Stimulated activated CD8-positive, alpha-beta memory T cell treated with anti-CD3 and anti-CD28 coated beads, Interleukin-15, amount 100 ng/mL, for 4 hours (primary cell): ENCODE measurements around the gene TMPRSS11E.
"Not testable (repeated sequence)": the region's sequence is repeated elsewhere in the genome, so short reads cannot be mapped to it uniquely, and the experiment has no call there.

Experiments
- DNase-seq, 2 donors: peaks; one replicate each; pipeline ENCODE4 v3.0.0-alpha.2; 2020; ENCODE audit warnings: low read depth in 2 of 2

TMPRSS11E gene

GRCh38 chr4:68462691-68463090 lies 15.4 kb downstream of the TMPRSS11E start:
- DNase-seq: no peak

DNA sequence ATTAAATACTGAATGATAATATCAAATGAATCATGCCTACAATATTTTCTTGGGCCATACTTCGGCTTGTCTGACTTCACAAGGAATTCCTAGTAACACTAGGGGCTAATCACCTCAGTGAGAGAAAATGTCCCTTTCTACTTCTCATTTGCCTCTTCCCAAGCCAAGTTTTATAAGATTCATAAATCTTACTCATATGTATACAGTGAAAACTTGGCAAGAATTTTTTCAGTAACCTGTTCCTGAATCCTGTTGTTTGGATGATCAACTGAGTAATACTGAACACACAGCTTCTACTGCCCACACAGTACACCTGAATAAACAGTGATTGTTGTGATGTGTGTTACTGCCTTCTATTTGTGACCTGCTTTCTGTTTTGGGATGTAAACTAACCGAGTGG lies 16.5 kb downstream of the TMPRSS11E start:
- no peak for DNase-seq

DNA sequence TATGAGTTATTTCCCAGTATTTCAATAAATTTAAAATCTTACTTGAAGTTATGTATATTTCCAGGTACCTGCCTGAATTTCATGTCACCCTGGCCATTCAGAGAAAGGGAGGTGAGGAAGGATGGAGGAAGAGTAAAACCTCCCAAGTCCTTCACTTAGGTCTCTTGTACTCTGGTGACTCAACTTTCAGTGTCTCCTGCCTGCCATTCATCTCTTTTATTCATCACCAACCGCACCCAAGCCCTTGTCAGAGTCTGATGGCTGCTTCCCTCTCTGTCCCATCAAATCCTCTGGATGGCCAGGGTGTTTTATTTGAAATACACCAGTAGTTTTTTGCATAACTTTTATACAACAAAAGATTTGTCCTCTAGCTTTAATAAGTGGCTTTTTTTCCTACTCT lies 17.8 kb downstream of the TMPRSS11E start:
- DNase-seq: no peak

DNA sequence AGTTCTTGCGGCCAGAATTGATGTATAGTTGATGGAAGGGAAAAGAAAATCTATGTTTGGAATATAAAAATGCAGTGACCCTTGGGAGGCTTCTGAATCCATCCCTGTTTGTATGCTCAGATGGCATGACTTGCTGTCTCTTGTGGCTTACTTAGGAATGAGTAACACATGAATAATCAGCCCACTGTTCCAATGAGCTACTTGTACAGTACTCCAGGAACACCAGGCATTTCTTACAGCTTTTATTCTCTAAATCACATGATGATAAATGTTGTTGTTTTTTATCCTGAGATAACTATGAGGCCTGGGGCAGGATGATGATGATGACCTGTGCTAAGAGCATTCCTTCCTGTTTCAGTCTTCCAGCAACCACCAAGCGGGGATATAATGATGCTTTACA lies 18.9 kb downstream of the TMPRSS11E start:
- no peak for DNase-seq

DNA sequence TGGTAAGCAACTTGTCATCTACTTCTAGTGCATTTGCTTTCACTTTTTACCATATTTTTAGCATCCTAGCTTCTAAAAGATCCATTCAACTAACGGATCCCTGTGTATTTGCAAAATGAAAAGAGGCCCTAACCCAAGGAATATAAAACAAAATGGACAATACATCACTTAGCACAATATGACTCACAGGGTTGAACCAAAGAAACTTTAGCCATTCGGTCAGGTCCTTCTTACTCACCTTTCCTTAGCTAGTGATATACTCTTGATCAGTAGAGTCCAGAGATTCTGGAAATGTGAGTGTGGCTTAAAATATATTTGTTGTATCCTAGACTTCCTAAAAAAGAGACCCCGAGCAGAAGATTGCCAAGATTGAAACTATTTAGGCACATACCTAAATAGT lies 19.5 kb downstream of the TMPRSS11E start:
- no peak for DNase-seq

GRCh38 chr4:68469482-68469881 lies 22.2 kb downstream of the TMPRSS11E start:
- DNase-seq: no peak

- no peak for DNase-seq
Observed at GRCh38 chr4:68476191-68476590, 28.9 kb downstream of the TMPRSS11E start.

DNA sequence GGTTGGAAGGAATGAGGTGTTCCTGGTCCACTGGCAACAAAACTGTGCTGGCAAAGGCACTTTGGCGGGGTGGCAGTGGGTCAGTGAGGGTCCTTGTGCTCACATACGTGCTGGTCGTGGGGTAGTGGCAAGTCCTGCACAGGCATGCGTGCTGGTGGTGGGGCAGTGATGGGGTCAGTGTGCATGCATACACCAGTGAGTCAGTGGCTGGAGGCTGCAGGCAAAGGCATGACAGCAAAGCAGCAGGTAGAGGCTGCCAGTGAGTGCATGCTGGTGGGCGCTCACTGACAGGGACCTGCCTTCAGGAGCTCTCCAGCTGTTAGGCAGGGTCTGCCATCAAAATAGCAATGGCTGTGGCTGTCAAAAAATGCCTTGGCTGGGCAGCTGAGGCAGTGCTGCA lies 42.1 kb downstream of the TMPRSS11E start:
- DNase-seq: no peak

GRCh38 chr4:68490826-68491457 lies 43.7 kb downstream of the TMPRSS11E start:
- DNase-seq: no peak

- no peak for DNase-seq
Observed at GRCh38 chr4:68494688-68495087, 47.4 kb downstream of the TMPRSS11E start.

GRCh38 chr4:68498413-68499007 lies 51.2 kb downstream of the TMPRSS11E start:
- peak in 1 of 2 donors; percentile 14 for DNase-seq

GRCh38 chr4:68499021-68499420 lies 51.8 kb downstream of the TMPRSS11E start:
- no peak for DNase-seq

DNA sequence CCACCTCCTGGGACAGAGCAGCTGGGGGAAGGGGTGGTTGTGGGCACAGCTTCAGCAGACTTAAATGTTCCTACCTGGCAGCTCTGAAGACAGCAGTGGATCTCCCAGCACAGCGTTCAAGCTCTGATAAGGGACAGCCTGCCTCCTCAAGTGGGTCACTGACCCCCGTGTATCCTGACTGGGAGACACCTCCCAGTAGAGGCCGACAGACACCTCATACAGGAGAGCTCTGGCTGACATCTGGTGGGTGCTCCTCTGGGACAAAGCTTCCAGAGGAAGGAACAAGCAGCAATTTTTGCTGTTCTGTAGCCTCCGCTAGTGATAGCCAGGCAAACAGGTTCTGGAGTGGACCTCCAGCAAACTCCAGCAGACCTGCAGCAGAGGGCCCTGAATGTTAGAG lies 56.2 kb downstream of the TMPRSS11E start:
- not testable (repeated sequence) for DNase-seq

GRCh38 chr4:68504836-68505235 lies 57.6 kb downstream of the TMPRSS11E start:
- not testable (repeated sequence) for DNase-seq

DNA sequence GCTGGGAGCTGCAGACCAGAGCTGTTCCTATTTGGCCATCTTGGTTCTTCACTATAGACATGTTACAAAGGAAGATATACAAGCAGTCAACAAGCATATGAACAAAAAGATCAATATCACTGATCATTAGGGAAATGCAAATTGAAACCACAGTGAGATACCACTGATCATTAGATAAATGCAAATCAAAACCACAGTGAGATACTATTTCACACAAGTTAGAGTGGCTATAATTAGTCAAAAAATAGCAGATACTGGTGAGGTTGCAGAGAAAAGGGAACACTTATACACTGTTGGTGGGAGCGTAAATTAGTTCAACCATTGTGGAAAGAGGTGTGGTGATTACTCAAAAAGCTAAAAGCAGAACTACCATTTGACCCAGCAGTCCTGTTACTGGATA lies 58.2 kb downstream of the TMPRSS11E start:
- not testable (repeated sequence) for DNase-seq

DNA sequence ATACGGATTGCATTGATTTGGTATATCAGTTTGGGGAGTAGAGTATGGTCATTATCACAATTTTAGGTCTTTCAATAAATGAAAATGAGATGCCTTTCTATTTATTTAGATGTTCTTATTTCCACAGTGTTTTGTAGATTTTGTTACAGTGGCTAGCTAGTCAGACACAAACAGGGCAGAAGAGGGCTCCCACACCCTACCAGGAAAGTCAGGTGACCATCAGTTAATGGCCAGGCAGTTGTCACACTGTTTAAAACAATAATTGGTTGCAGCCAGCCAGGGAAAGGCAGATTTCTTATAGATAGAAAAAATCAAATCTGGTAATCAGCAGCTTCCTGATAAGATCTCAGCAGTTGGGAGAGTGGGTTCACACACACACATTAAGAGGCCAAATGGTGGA lies 71.6 kb downstream of the TMPRSS11E start:
- no peak for DNase-seq

- DNase-seq: no peak
Observed at GRCh38 chr4:68520985-68521384, 73.7 kb downstream of the TMPRSS11E start.

- DNase-seq: not testable (repeated sequence)
Observed at GRCh38 chr4:68522232-68522631, 75.0 kb downstream of the TMPRSS11E start.

- no peak for DNase-seq
Observed at GRCh38 chr4:68535974-68536373, 88.7 kb downstream of the TMPRSS11E start.

GRCh38 chr4:68536375-68536774 lies 89.1 kb downstream of the TMPRSS11E start:
- no peak for DNase-seq

DNA sequence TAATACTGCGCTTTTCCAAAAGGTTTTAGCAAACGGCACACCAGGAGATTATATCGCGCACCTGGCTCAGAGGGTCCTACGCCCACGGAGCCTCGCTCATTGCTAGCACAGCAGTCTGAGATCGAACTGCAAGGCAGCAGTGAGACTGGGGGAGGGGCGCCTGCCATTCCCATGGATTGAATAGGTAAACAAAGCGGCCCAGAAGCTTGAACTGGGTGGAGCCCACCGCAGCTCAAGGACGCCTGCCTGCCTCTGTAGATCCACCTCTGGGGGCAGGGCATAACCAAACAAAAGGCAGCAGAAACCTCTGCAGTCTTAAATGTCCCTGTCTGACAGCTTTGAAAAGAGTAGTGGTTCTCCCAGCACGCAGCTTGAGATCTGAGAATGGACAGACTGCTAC lies 95.5 kb downstream of the TMPRSS11E start:
- not testable (repeated sequence) for DNase-seq
